Measurements from ENCODE around the gene GALNT4. TPM values are rescaled to one million over a fixed set of nuclear protein-coding genes. Genes with fewer than 3 reads are reported as not detected.

GALNT4 gene
- total and polyA plus RNA-seq, 9 of the 15 experiments (the other 6 are each of a cell fraction or from before 2014, with no cell fraction given), result 1.2 to 4.6 (median 3.4) TPM

DNA sequence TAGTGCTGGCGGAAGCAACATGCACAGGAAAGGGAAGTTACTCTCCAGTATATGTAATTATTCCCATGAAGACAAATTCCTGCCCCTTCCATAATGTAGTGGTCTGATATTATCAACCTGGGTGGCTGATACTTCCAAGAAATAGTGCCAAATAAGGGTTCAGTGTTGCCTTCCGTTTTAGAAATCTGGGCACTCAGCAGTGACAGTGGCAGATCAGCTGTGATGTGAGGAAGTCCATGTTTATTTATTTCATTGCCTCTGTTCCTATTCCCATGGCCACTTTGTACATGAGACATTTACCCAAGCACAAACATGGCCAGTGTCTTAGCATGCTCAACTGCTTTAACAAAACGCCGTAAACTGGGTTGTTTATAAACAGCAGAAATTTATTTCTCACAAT lies 21.6 kb upstream of the GALNT4 start (continued):
- TF ChIP-seq, protein P1, sequence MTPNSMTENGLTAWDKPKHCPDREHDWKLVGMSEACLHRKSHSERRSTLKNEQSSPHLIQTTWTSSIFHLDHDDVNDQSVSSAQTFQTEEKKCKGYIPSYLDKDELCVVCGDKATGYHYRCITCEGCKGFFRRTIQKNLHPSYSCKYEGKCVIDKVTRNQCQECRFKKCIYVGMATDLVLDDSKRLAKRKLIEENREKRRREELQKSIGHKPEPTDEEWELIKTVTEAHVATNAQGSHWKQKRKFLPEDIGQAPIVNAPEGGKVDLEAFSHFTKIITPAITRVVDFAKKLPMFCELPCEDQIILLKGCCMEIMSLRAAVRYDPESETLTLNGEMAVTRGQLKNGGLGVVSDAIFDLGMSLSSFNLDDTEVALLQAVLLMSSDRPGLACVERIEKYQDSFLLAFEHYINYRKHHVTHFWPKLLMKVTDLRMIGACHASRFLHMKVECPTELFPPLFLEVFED (CRISPR knock-in tag; conservative IDR thresholded peaks at IDR 0.05), result no peak

DNA sequence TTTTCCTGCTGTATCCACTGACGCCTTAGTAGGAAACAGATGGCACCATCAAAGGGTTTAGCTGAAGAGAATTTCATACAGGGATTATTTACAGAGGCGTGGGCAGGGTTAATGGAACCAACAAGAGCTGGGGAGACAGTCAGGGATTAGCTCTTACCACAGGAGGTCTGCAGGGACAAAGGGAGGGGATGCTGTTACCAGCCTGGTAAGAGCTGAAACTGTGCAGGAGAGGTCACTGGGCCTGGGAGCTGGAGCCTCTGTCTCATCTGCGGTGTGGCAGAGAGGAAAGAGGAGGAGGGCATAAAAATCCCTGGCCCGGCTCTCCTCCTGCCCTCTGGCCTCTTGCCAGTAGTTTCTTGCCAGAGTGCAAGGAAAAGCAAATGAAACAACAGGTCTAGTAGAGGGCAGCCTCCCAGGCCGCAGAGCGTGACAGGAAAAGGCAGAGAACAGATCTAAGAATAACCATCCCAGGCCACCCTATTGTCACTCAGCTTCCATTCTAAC lies 20.1 kb upstream of the GALNT4 start:
- in situ Hi-C loops (cut with MboI) (loop anchor here (5.0 to 25.0 kb wide), 2 partner anchors 553 to 1293 kb away; no protein-coding TSS in a partner anchor), intact Hi-C loops (cut with micrococcal nuclease) (loop anchor here (5.0 to 10.0 kb wide), 3 partner anchors 310 to 1413 kb away; partner anchors contain the start of gene CCER1)
- H3K9me3 ChIP-seq (replicated peaks; ENCODE audit: control insufficient read depth, insufficient read depth, low read depth, low read length), result no peaks in the 10 kb centered on the region
- no peak overlapping the region for H2AFZ ChIP-seq (ENCODE audit: low read depth, low read length)
- no peak overlapping the region for H3K4me3 ChIP-seq
- no peaks in the 10 kb centered on the region for H3K9me1 ChIP-seq (ENCODE audit: control insufficient read depth, insufficient read depth, low read length)
- CTCF ChIA-PET (ENCODE audit: low intra/inter-chr PET ratio), result no interaction called here
- H3K27ac ChIP-seq (ENCODE audit: extremely low read depth, low read depth, low read length), result no peak overlapping the region
- H3K9ac ChIP-seq (ENCODE audit: insufficient read depth in 1 of 2, low read depth in 2 of 2, low read length in 2 of 2), result 0 out of 4 replicates have a peak overlapping the region, but pooled peaks of 1 of the 2 experiments have one; percentile 18
- no peaks in the 10 kb centered on the region for H3K27me3 ChIP-seq (ENCODE audit: control insufficient read depth in 2 of 2, insufficient read depth in 2 of 2, low read length in 2 of 2)
- no peak for FAIRE-seq
- no peak for ATAC-seq
- no peak overlapping the region for H3K4me2 ChIP-seq (ENCODE audit: insufficient read depth, low read length)
- POLR2A ChIA-PET, result interaction anchor here (1.1 to 1.4 kb wide), 2 partner anchors 7 to 162 kb away, joined by 3 to 8 read pairs; no protein-coding TSS in a partner anchor
- DNase-seq (ENCODE audit: extremely low read depth in 1 of 4, low spot score in 3 of 4), result no peak
- peaks cover 10 to 38% of the 10 kb centered on the region in 2 experiments for H3K4me1 ChIP-seq (replicated peaks in 1 of 2; ENCODE audit: control insufficient read depth in 2 of 2, insufficient read depth in 2 of 2, low read length in 2 of 2)
- H3K79me2 ChIP-seq (ENCODE audit: control insufficient read depth, insufficient read depth, low read length), result no peaks in the 10 kb centered on the region
- H3K36me3 ChIP-seq (ENCODE audit: control insufficient read depth, insufficient read depth, low read length), result no peaks in the 10 kb centered on the region
- no TSS peak for BruUV-seq (replicated peaks)
- WGBS (ENCODE audit: insufficient coverage, low coverage, missing lambda C conversion rate), result 72% methylated on average over 6 of the region's 6 CpGs
- TF ChIP-seq ZNF507 (tag; conservative IDR thresholded peaks at IDR 0.05) (no peak), KAT8 (IDR thresholded peaks at IDR 0.05; ENCODE audit: low read depth) (no peak), NFIC (IDR thresholded peaks at IDR 0.05) (peak; percentile 37), HNRNPLL (IDR thresholded peaks at IDR 0.05; ENCODE audit: low read depth, low read length, poor library complexity, severe bottlenecking) (no peak)
- H4K20me1 ChIP-seq (replicated peaks; ENCODE audit: control insufficient read depth, insufficient read depth, low read length), result no peaks in the 10 kb centered on the region
